Transverse colon (tissue), 4 donors: Measurements from ENCODE around the gene THPO.

Experiments used
- CTCF ChIP-seq, 5 experiments: fragments of 200-600 bp in 3 of 5; fragments of 450-650 bp in 2 of 5; sonication (generic) in 3 of 5; IDR thresholded peaks; 1 replicate in 2 of 5; 2 replicates in 3 of 5; pipeline ENCODE4 v1.5.1; 2016 to 2017; ENCODE audit warnings: antibody characterized with exemption in 5 of 5, inconsistent platforms in 3 of 5, mild to moderate bottlenecking in 2 of 5, moderate library complexity in 1 of 5
- POLR2A ChIP-seq: fragments of 450-650 bp; IDR thresholded peaks from one replicate; pipeline ENCODE4 v1.6.1; 2016; ENCODE audit warnings: antibody characterized with exemption, mild to moderate bottlenecking, moderate library complexity
- POLR2AphosphoS5 ChIP-seq, 3 donors: sonication (generic); formaldehyde crosslinking; IDR thresholded peaks; one replicate each; pipeline ENCODE4 v1.6.1; 2016; ENCODE audit warnings: antibody characterized with exemption in 3 of 3

DNA sequence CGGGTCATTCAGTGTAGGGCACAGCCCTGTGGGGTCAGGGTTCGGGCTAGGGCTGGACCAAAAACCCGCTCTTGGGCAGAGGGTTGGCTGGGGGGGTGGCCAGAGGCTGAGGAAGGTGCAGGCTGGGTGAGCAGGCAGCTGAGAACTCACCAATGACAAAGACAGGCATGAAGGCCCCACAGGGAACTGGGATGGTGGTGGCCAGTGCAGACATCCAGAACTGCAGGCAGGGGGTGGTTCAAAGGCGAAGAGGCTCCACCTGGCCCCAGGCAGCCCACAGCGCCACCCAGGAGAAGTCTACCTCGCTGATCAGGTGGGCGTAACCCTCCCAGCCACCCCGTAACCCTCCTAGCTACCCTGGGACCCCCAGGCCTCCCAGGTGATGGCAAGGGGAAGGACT lies 23.3 kb downstream of the THPO start:
- TF ChIP-seq POLR2AphosphoS5 (IDR thresholded peaks at IDR 0.05) (no peak), CTCF (IDR thresholded peaks at IDR 0.05) (no peak), POLR2A (no peak)
